ENCODE data around the gene TRIM31. TPM values are rescaled to one million over a fixed set of nuclear protein-coding genes. Genes with fewer than 3 reads are reported as not detected.
A peak's percentile ranks its signal among the peaks of the same experiment; 100 is the strongest.

TRIM31 gene
- total RNA-seq, 1 donor from 2014 or later: not detected

DNA sequence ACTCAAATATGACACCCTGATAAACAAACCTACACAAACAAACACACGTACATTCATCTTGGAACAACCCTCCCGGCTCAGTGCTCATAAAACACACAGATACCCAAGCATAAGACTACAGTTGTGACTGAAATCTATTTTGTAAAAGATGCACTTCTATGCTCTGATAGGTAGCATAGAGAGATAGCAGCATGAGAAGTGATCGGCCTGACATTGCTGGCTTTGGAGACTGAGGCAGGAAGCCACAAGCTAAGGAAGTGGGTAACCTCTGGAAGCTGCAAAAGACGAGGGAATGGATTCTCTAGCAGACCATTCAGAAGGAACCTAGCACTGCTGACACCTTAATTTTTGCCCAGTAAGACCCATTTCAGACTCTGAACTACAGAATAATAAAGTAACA lies 35.7 kb downstream of the TRIM31 start:
- Mint-ChIP-seq H3K4me1 (ENCODE audit: low read depth) (peaks cover 5% of the 10 kb centered on the region), H3K4me3 (ENCODE audit: low read depth) (no peak overlapping the region), H3K27ac (no peak overlapping the region), H3K9me3 (ENCODE audit: low read depth) (no peaks in the 10 kb centered on the region), H3K36me3 (ENCODE audit: insufficient read depth) (peaks cover 5% of the 10 kb centered on the region), H3K27me3 (peaks cover 81% of the 10 kb centered on the region)
- no peak for DNase-seq (ENCODE audit: low spot score, unreplicated experiment)
- TF ChIP-seq, protein P1, sequence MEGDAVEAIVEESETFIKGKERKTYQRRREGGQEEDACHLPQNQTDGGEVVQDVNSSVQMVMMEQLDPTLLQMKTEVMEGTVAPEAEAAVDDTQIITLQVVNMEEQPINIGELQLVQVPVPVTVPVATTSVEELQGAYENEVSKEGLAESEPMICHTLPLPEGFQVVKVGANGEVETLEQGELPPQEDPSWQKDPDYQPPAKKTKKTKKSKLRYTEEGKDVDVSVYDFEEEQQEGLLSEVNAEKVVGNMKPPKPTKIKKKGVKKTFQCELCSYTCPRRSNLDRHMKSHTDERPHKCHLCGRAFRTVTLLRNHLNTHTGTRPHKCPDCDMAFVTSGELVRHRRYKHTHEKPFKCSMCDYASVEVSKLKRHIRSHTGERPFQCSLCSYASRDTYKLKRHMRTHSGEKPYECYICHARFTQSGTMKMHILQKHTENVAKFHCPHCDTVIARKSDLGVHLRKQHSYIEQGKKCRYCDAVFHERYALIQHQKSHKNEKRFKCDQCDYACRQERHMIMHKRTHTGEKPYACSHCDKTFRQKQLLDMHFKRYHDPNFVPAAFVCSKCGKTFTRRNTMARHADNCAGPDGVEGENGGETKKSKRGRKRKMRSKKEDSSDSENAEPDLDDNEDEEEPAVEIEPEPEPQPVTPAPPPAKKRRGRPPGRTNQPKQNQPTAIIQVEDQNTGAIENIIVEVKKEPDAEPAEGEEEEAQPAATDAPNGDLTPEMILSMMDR (IDR thresholded peaks at IDR 0.05; ENCODE audit: unreplicated experiment): no peak

DNA sequence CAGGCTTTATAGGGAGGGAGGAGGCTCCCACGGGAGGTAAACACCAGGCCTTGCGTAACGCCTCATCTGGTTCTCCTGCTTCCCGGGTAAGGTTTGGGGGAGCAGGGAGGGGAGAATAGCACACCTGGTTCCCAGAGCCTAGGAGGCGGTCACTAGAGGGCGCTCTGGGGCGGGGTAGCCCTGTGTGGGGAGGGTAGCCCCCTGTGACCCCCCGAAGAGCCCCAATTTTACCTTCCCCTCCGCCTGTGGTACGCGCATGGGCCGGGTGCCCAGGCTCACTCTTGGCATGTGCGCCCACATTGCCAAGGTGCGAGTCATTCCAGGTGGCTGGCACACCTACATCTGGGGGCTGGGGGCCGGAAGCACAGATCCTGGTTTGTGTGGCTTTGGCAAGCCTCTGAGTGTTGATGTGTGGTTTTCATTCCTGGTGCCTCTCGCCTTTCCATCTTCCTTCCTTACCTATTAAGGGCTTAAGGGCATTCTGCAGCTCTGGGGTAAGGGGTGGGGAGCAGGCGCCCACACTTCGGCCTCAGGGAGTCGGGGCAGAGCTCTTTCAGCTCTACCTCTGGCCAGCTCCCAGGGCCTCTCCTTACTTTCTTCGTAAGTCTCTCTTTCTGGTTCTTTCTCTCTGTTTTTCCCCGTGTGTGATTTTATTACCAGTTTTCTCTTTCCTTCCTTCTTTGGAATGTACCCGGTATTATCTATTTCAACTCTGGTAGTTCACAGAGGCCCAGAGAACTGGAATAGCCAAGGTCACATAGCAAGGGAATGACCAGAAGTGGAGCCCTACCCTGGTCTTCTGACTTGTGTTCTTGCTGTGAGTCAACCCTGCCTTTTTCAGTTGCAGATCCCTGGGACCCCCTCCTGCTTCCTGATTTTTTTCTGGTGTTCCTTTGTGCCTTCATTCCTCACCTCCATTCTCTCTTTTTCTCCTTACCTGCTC lies 36.8 kb downstream of the TRIM31 start:
- no peak overlapping the region for H3K27ac Mint-ChIP-seq
- no peaks in the 10 kb centered on the region for H3K9me3 Mint-ChIP-seq (ENCODE audit: low read depth)
- H3K4me3 Mint-ChIP-seq (ENCODE audit: low read depth): peak overlapping the region; percentile 49
- peaks cover 9% of the 10 kb centered on the region for H3K36me3 Mint-ChIP-seq (ENCODE audit: insufficient read depth)
- H3K4me1 Mint-ChIP-seq (ENCODE audit: low read depth): peaks cover 8% of the 10 kb centered on the region
- TF ChIP-seq, protein P1 (IDR thresholded peaks at IDR 0.05; ENCODE audit: unreplicated experiment): peak; percentile 44
- DNase-seq (ENCODE audit: low spot score, unreplicated experiment): no peak
- H3K27me3 Mint-ChIP-seq: peaks cover 90% of the 10 kb centered on the region

DNA sequence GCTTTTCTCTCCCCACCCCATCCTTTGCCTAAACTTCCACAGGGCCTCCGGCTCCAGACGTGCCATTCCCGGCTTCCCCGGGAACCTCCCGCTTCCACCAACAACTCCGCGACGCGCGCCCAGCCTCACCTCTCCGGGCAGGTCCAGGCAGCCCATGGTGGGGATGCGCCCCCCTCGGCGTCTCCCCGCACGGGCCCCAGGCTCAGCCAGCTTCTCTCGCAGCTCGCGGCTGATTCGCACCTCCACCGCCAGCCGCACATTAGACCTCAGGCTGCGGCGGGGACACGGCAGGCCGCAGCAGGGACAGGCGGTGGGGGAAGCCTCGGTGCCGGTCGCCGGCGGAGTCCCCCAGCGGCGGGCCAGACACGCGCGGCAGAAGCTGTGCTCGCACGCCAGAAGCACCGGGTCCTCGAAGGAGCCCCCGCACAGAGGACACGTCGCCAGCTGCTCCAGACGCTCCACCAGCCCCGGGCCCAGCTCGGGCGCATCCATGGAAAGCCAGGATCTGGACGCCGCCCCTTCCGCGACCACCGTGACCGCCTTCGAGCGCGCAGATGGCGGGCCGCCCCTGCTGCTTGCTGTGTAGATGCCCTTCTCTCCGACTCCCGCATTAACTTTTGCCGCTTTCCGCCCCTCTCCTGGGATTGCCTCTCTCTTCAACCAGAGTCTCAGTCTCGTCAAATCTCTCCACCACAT lies 37.6 kb downstream of the TRIM31 start, which contains the start of gene RNF39:
Gene RNF39, minus strand, starts transcription at position 676 of the 696 bp plus-strand sequence. Its CDS starts 184 bp downstream, at position 492.
- Mint-ChIP-seq H3K27ac (no peak within 1 kb of the TSS), H3K27me3 (peaks cover 96% of the 10 kb centered on the region), H3K4me3 (ENCODE audit: low read depth) (peak within 1 kb of the TSS; percentile 50), H3K9me3 (ENCODE audit: low read depth) (no peaks in the 10 kb centered on the region), H3K4me1 (ENCODE audit: low read depth) (peaks cover 13% of the 10 kb centered on the region), H3K36me3 (ENCODE audit: insufficient read depth) (peaks cover 14% of the 10 kb centered on the region)
- TF ChIP-seq, protein P1 (IDR thresholded peaks at IDR 0.05; ENCODE audit: unreplicated experiment): no peak
- no peak for DNase-seq (ENCODE audit: low spot score, unreplicated experiment)

DNA sequence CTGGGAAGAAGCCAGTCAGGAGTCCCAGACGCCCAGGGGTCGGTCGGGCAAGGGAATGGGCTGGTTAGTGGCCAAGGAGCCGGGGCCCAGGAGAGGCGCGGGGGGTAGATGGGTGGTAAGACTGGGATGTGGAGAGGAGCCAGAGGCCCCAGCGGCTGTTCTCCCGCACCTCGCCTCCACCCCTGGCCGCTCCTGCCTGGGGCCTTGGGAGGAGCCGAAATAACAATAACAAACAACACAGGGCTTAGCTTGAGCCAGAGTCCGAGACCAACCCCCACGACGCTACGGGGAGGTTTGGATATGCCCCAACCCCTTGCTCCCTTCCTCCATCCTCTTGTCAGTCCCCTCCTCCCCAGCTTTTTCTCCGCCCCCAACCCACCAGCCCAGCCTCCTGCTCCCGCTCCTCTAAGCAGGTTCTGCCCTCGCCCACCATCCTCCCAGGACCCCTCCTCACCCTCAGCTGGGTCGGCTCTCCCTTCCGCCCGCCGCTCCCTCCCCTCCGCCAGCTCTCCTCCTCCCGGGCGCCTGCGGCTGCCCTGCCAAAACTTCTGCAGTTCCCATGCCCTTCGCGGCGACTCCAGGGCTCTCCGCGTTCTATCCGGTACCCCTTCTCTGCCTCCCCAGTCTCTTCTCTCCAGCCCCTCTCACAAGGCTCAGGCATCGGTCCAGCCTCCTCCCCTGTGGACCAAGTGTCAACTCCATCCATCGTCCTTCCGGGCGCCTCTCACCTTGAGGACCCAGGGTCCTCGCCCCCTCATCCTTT lies 38.4 kb downstream of the TRIM31 start:
- Mint-ChIP-seq H3K27ac (no peak overlapping the region), H3K36me3 (ENCODE audit: insufficient read depth) (peaks cover 22% of the 10 kb centered on the region)
- no peak for DNase-seq (ENCODE audit: low spot score, unreplicated experiment)

More for the DNA sequence above, 38.4 kb downstream of the TRIM31 start:
- peaks cover 96% of the 10 kb centered on the region for H3K27me3 Mint-ChIP-seq
- H3K9me3 Mint-ChIP-seq (ENCODE audit: low read depth): no peaks in the 10 kb centered on the region
- TF ChIP-seq, protein P1 (IDR thresholded peaks at IDR 0.05; ENCODE audit: unreplicated experiment): no peak
- peaks cover 14% of the 10 kb centered on the region for H3K4me1 Mint-ChIP-seq (ENCODE audit: low read depth)
- H3K4me3 Mint-ChIP-seq (ENCODE audit: low read depth): peak overlapping the region; percentile 50
